K562 treated with DMSO at 1 percent for 12 hours (cell line): Measurements from ENCODE around the gene TMEM247. TPM values are rescaled to one million over a fixed set of nuclear protein-coding genes. Genes with fewer than 3 reads are reported as not detected.

ENCODE experiments used
- total RNA-seq: library from RNA; unstranded; fragments of 300-600 nt; gene quantifications from 2 replicates; pipeline ENCODE4 v1.2.3, GENCODE V29; 2022; ENCODE audit not compliant: insufficient read depth

Gene TMEM247
- total RNA-seq, result 2.1 and 5.5 TPM in 2 replicates

DNA sequence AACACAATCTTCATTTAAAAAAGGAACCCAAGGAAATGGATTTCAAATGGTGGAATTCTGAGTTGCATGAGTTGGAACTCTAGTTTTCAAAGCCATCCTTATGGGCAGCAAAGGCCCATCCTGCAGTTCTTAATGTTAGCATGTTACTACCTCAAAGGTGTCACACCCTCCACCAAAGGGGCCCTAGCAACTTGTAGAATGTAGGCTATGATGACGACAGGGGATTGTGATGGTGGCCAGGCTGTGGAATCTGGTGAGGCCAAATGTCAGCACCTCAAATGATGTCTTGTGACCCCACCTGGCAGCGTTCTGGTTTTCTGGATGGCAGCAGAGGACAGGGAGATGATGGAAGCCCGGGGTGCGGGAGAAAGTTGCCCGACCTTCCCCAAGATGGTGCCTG, at the start of gene TMEM247:
TSS of gene TMEM247 (plus strand) at position 301 of the 400 bp plus-strand sequence.

Other genes starting within 250 kb of the TMEM247 start
- 12.0 and 25.4 TPM in 2 replicates for gene EPAS1, start 182.2 kb upstream of the TMEM247 start, total RNA-seq
- gene RHOQ, start 62.9 kb downstream of the TMEM247 start, total RNA-seq, result 11.4 and 39.6 TPM in 2 replicates
- 12.7 and 13.8 TPM in 2 replicates for gene ATP6V1E2, start 63.0 kb downstream of the TMEM247 start, total RNA-seq
- gene PIGF, start 137.5 kb downstream of the TMEM247 start, total RNA-seq, result 10.8 and 21.0 TPM in 2 replicates
- gene CRIPT, start 137.7 kb downstream of the TMEM247 start, total RNA-seq, result 7.4 and 11.8 TPM in 2 replicates
- gene SOCS5, start 219.7 kb downstream of the TMEM247 start, total RNA-seq, result 2.0 and 7.4 TPM in 2 replicates